Ascending aorta (tissue), 2 donors: ENCODE results near the gene OIT3. TPM values are rescaled to one million over a fixed set of nuclear protein-coding genes. Genes with fewer than 3 reads are reported as not detected.

Experiments
- DNase-seq, 2 donors: peaks; one replicate each; pipeline ENCODE4 v3.0.0-alpha.2; 2019; ENCODE audit warnings: low spot score in 2 of 2
- H3K27ac ChIP-seq, 2 donors: fragments of 200-600 bp; sonication (generic); one replicate each; pipeline ENCODE4 v1.5.1; 2016 to 2017; ENCODE audit warnings: mild to moderate bottlenecking in 1 of 2
- H3K27me3 ChIP-seq: fragments of 200-600 bp; sonication (generic); one replicate; pipeline ENCODE4 v1.5.1; 2017
- H3K36me3 ChIP-seq, 2 donors: fragments of 200-600 bp; sonication (generic); one replicate each; pipeline ENCODE4 v1.5.1; 2016
- H3K4me1 ChIP-seq, 2 donors: fragments of 200-600 bp; sonication (generic); one replicate each; pipeline ENCODE4 v1.5.1; 2016 to 2017; ENCODE audit warnings: mild to moderate bottlenecking in 1 of 2
- H3K4me3 ChIP-seq, 2 donors: fragments of 200-600 bp; sonication (generic); one replicate each; pipeline ENCODE4 v1.5.1; 2016 to 2017; ENCODE audit warnings: mild to moderate bottlenecking in 1 of 2
- H3K9me3 ChIP-seq, 2 donors: fragments of 200-600 bp; sonication (generic); one replicate each; pipeline ENCODE4 v1.5.1; 2016
- intact Hi-C: fragments of 100-400 bp; cut with DNase I; formaldehyde crosslinking; loops from one replicate; pipeline ENCODE4 v1.15.1; 2023
- total RNA-seq: library from RNA; depleted of rRNA; stranded (reverse); fragments of >200 nt; gene quantifications from one replicate; pipeline ENCODE4 v1.1.0, GENCODE V29; 2016
- TF ChIP-seq, protein P1 (sequence below), 3 experiments: fragments of 200-600 bp in 2 of 3; fragments of 450-650 bp in 1 of 3; sonication (generic) in 2 of 3; IDR thresholded peaks; one replicate each; pipeline ENCODE4 v1.5.1; 2016 to 2019; ENCODE audit warnings: antibody characterized with exemption in 3 of 3, mild to moderate bottlenecking in 1 of 3, moderate library complexity in 1 of 3

The OIT3 gene
- total RNA-seq, 1 donor from 2014 or later: not detected

DNA sequence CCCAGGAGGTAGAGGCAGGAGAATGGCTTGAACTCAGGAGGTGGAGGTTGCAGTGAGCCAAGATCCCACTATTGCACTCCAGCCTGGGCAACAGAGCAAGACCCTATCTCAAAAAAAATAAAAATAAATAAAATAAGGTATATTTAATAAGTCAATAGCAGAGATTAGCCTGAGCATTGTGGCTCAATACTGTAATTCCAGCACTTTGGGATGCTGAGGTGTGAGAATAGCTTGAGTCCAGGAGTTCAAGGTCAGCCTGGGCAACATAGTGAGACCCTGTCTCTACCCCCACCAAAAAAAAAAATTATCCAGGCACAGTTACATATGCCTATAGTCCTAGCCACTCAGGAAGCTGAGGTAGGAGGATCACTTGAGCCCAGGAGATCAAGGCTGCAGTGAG lies 38.4 kb upstream of the OIT3 start:
- intact Hi-C loops: no loop called here
- H3K27me3 ChIP-seq: no peaks in the 10 kb centered on the region
- H3K27ac ChIP-seq: no peak overlapping the region
- no peak for DNase-seq
- H3K4me3 ChIP-seq: no peak overlapping the region
- TF ChIP-seq, protein P1, sequence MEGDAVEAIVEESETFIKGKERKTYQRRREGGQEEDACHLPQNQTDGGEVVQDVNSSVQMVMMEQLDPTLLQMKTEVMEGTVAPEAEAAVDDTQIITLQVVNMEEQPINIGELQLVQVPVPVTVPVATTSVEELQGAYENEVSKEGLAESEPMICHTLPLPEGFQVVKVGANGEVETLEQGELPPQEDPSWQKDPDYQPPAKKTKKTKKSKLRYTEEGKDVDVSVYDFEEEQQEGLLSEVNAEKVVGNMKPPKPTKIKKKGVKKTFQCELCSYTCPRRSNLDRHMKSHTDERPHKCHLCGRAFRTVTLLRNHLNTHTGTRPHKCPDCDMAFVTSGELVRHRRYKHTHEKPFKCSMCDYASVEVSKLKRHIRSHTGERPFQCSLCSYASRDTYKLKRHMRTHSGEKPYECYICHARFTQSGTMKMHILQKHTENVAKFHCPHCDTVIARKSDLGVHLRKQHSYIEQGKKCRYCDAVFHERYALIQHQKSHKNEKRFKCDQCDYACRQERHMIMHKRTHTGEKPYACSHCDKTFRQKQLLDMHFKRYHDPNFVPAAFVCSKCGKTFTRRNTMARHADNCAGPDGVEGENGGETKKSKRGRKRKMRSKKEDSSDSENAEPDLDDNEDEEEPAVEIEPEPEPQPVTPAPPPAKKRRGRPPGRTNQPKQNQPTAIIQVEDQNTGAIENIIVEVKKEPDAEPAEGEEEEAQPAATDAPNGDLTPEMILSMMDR (IDR thresholded peaks at IDR 0.05): no peak
- H3K4me1 ChIP-seq: no peaks in the 10 kb centered on the region
- H3K9me3 ChIP-seq: no peaks in the 10 kb centered on the region
- no peaks in the 10 kb centered on the region for H3K36me3 ChIP-seq

DNA sequence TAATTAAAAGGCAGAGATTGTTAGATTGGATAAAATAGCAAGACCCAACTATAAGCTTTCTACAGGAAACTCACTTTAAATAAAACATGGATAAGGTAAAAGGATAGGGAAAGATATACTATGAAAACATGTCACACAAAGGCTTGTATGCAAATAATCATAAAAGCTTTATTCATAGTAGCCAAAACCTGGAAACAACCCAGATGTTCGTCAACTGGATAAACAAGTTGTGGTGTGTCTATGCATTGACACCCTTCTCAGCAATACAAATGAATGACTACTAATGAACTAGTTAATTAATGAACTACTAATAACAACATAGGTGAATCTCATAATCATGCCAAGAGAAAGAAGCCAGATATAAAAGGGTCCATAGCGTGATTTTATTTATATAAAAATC lies 37.7 kb upstream of the OIT3 start:
- no peak overlapping the region for H3K27ac ChIP-seq
- TF ChIP-seq, protein P1 (IDR thresholded peaks at IDR 0.05): no peak
- intact Hi-C loops: no loop called here
- no peaks in the 10 kb centered on the region for H3K9me3 ChIP-seq
- no peaks in the 10 kb centered on the region for H3K27me3 ChIP-seq
- peaks cover 0 to 3% of the 10 kb centered on the region in 2 donors for H3K36me3 ChIP-seq
- H3K4me1 ChIP-seq: no peaks in the 10 kb centered on the region
- H3K4me3 ChIP-seq: no peak overlapping the region
- DNase-seq: no peak

DNA sequence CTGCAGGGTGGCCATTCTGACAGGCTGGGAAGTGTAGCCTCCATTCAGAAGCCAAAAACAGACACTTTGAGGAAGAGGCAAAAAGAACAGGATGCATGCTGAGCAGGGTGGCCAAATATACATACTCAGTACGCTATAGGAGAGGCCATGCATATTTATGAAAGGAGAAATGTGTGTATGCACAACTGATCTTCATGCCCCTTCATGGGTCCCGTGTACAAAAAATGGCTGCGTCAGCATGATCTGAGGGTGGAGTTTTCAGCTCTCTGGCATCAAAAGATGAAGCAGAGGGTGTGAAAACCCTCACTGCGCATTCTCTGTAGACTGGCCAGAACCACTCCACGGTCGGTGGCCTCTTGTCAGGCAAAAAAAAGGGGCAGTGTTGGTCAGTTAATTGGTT lies 35.5 kb upstream of the OIT3 start:
- Histone ChIP-seq H3K27ac (no peak overlapping the region), H3K9me3 (no peaks in the 10 kb centered on the region), H3K4me1 (no peaks in the 10 kb centered on the region), H3K36me3 (peaks cover 4 to 18% of the 10 kb centered on the region in 2 donors), H3K4me3 (no peak overlapping the region), H3K27me3 (no peaks in the 10 kb centered on the region)
- intact Hi-C loops: no loop called here
- no peak for DNase-seq
- TF ChIP-seq, protein P1 (IDR thresholded peaks at IDR 0.05): no peak

DNA sequence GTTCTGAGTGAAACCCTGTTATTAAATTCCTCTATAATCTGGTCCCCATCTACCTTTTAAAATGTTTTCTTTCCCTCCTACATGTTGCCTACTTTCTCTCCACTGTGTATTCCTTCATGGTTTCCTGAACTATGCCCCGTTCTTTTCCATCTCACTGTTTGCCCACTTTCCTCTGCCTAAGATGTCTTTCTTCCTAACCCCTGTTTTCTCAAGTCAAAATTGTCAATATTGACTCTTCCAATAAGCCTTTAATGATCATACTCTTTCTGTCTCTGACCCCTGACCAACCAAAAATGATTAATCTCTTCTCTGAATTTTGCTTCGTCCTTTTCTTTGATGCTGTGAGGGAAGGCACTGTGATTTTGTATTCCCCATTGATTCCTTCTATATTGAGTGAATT lies 30.6 kb upstream of the OIT3 start:
- Histone ChIP-seq H3K27ac (no peak overlapping the region), H3K36me3 (peaks cover 4 to 33% of the 10 kb centered on the region in 2 donors), H3K4me3 (no peak overlapping the region), H3K9me3 (no peaks in the 10 kb centered on the region), H3K27me3 (no peaks in the 10 kb centered on the region), H3K4me1 (no peaks in the 10 kb centered on the region)
- no peak for DNase-seq
- TF ChIP-seq, protein P1 (IDR thresholded peaks at IDR 0.05): no peak
- intact Hi-C loops: no loop called here

DNA sequence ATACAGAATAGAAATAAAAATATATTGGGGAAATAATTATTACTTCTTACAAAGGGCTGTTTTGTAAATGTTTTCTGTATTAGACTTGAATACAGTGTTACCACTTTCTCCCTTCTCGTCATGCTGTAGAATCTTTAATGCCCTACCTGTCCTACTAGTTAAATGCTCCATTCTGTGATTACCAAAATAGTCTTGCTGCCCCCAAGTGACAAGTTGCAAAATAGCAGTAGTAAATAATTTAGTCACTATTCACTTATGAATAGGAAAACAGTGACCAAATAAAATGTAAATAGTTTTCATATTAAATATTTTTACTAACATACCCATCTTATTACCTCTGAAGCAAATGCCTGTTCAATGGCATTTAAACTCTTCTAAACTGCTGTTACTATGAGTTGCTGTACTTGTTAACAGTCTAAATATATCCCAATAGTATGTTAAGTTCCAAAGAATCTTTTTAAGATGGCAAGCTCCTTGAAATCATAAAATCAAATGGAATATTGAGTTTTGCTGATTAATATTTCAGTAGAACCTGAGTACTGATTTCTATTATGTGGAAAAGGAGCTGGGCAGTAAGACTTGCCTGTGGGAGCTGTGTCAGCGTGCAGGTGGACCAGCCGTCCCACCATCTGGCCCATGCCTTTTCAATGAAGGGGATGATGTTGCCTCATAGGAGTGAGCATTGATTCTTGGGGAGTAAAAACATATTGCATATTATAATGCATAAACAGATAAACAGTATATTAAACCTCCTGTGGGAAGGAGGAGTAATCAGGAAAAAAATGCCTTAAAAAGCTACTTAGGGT lies 18.1 kb upstream of the OIT3 start:
- H3K27me3 ChIP-seq: no peaks in the 10 kb centered on the region
- no peaks in the 10 kb centered on the region for H3K9me3 ChIP-seq
- H3K36me3 ChIP-seq: peaks cover 23 to 30% of the 10 kb centered on the region in 2 donors
- H3K4me1 ChIP-seq: no peaks in the 10 kb centered on the region
- TF ChIP-seq, protein P1 (IDR thresholded peaks at IDR 0.05): peak in 1 of 3 experiments; percentile 55
- no peak overlapping the region for H3K4me3 ChIP-seq
- no peak for DNase-seq
- H3K27ac ChIP-seq: no peak overlapping the region
- intact Hi-C loops: loop anchor here (2.0 kb wide), 1 partner anchor 511 kb away; no protein-coding TSS in a partner anchor
